ENCODE results near the gene ZSCAN21. TPM values are rescaled to one million over a fixed set of nuclear protein-coding genes. Genes with fewer than 3 reads are reported as not detected.

Gene ZSCAN21
- total RNA-seq, 1 experiment from 2014 or later, result 24.3 TPM

GRCh38 chr7:100095704-100096103 lies 46.1 kb downstream of the ZSCAN21 start:
- no peak overlapping the region for H2AFZ ChIP-seq (ENCODE audit: low read length)
- peaks cover 2% of the 10 kb centered on the region; the same call in 1 of the 2 replicates for H3K27me3 Mint-ChIP-seq (ENCODE audit: low read depth)
- DNase-seq, result no peak
- no peak overlapping the region for H2BK120ac ChIP-seq (ENCODE audit: low read depth, low read length, poor library complexity, severe bottlenecking)
- H4K20me1 ChIP-seq (ENCODE audit: control insufficient read depth, insufficient read depth, insufficient read length), result no peaks in the 10 kb centered on the region
- H3K23ac ChIP-seq (ENCODE audit: insufficient read length, low read depth, low read length), result no peak overlapping the region
- no peak overlapping the region for H3K14ac ChIP-seq (ENCODE audit: insufficient read depth, low read length)
- peak overlapping the region in 2 of 3 experiments; percentile 92 to 94; a peak in 4 of 7 replicates for H3K27ac Mint-ChIP-seq
- H3K79me2 ChIP-seq (ENCODE audit: insufficient read depth, low read length), result peaks cover 5% of the 10 kb centered on the region; the same call in 1 of the 2 replicates
- H3K27me3 ChIP-seq (ENCODE audit: insufficient read depth, low read length), result no peaks in the 10 kb centered on the region
- peaks cover 17 to 28% of the 10 kb centered on the region in 2 experiments for H3K4me1 Mint-ChIP-seq
- H2AK5ac ChIP-seq (ENCODE audit: insufficient read length, low read length), result no peak overlapping the region
- H2BK15ac ChIP-seq (ENCODE audit: low read depth, low read length), result no peak overlapping the region
- H3K23me2 ChIP-seq (ENCODE audit: insufficient read length, low read depth, low read length, poor library complexity, severe bottlenecking), result no peaks in the 10 kb centered on the region
- peak overlapping the region in 1 of 2 experiments; percentile 53; a peak in 1 of 5 replicates for H3K4me3 Mint-ChIP-seq
- H3K18ac ChIP-seq (ENCODE audit: insufficient read length, low read depth, low read length), result no peak overlapping the region
- H4K8ac ChIP-seq (replicated peaks; ENCODE audit: insufficient read length, low read depth, low read length), result no peak overlapping the region
- no peak overlapping the region for H3K56ac ChIP-seq (ENCODE audit: insufficient read length, low read depth, low read length)
- no peak overlapping the region for H3T11ph ChIP-seq (ENCODE audit: low read length)
- TF ChIP-seq CTCF (conservative IDR thresholded peaks at IDR 0.05), result no peak
- H4K5ac ChIP-seq (ENCODE audit: insufficient read length, low read depth, low read length), result no peak overlapping the region
- H3K9me3 Mint-ChIP-seq, result peaks cover 0 to 3% of the 10 kb centered on the region in 2 experiments; a peak in 1 of 5 replicates
- H3K27ac ChIP-seq (ENCODE audit: insufficient read length, low read depth, low read length), result no peak overlapping the region
- peaks cover 3% of the 10 kb centered on the region for H3K79me1 ChIP-seq (ENCODE audit: insufficient read depth, low read depth, low read length, poor library complexity, severe bottlenecking)
- H4K91ac ChIP-seq (ENCODE audit: insufficient read length, low read depth, low read length), result no peak overlapping the region
- no CpG with 5 or more reads among the region's 17 CpGs for WGBS (ENCODE audit: extremely low coverage, insufficient read length, low lambda C conversion rate)
- H3K9ac ChIP-seq (ENCODE audit: extremely low read depth, insufficient read length, low read length), result no peak overlapping the region
- peaks cover 92 to 99% (median 97%) of the 10 kb centered on the region in 3 experiments for H3K36me3 Mint-ChIP-seq (ENCODE audit: insufficient read depth in 1 of 3, low read depth in 3 of 3)
- no peaks in the 10 kb centered on the region for H3K9me3 ChIP-seq (ENCODE audit: control insufficient read depth, low read depth, low read length)
- H3K4ac ChIP-seq (ENCODE audit: low read depth, low read length), result no peak overlapping the region
- H2BK12ac ChIP-seq (ENCODE audit: insufficient read length, low read depth, low read length), result no peak overlapping the region
- no peak overlapping the region for H2BK5ac ChIP-seq (ENCODE audit: insufficient read length, low read length)
- H3K4me2 ChIP-seq (ENCODE audit: insufficient read depth, insufficient read length, low read length), result no peak overlapping the region
- H3K4me1 ChIP-seq (ENCODE audit: insufficient read depth, low read length), result no peaks in the 10 kb centered on the region
- no peak overlapping the region for H2BK20ac ChIP-seq (ENCODE audit: low read depth, low read length, poor library complexity, severe bottlenecking)
